PFSK-1 (cell line): ENCODE data around the gene CCL18.

ENCODE experiments used
- FOXP2 ChIP-seq: optimal IDR thresholded peaks from 2 replicates; pipeline ENCODE3; 2011; ENCODE audit warnings: borderline replicate concordance, control low read depth, inconsistent platforms; ENCODE audit not compliant: insufficient read depth; ENCODE audit errors: extremely low read length, extremely low read depth
- POLR2AphosphoS5 ChIP-seq: IDR thresholded peaks from 2 replicates; pipeline ENCODE4 v1.6.1; 2012; ENCODE audit warnings: low read depth, mild to moderate bottlenecking, control low read depth, low read length, moderate library complexity
- REST ChIP-seq, 2 experiments: IDR thresholded peaks; 2 replicates each; pipeline versions ENCODE4 v1.6.1 to v1.8.0; 2011 to 2012; ENCODE audit warnings: low read depth in 2 of 2, low read length in 2 of 2, control low read depth in 1 of 2, inconsistent platforms in 1 of 2, mild to moderate bottlenecking in 1 of 2, moderate library complexity in 1 of 2; ENCODE audit not compliant: insufficient read depth in 1 of 2
- SIN3A ChIP-seq: IDR thresholded peaks from 2 replicates; pipeline ENCODE4 v1.6.1; 2012; ENCODE audit warnings: mild to moderate bottlenecking, low read length, moderate library complexity, borderline replicate concordance; ENCODE audit not compliant: insufficient read depth
- TAF1 ChIP-seq: IDR thresholded peaks from 2 replicates; pipeline ENCODE4 v1.6.1; 2012; ENCODE audit warnings: low read length, control low read depth, borderline replicate concordance; ENCODE audit not compliant: insufficient read depth

CCL18 gene

DNA sequence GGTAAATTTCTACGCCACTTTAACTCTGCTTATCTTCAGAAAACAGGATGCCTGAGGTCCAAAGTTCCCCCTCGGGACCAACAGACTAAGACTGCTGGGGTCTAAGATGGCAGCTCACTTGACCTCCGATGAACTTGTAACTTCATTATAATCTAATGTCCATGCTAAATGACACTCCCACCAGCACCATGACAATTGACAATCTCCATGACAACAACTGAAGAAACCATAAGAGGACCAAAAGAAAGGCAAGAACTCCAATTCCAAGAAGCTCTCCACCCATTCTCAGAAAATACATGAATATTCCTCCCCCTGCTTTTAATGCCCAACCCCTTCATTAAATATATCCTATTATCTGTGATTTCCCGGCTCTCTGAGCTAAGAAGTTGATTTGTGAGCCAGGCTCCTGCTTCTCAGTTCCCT, 47.0 kb downstream of the CCL18 start:
- TF ChIP-seq SIN3A (no peak), TAF1 (no peak), FOXP2 (no peak), POLR2AphosphoS5 (no peak), REST (IDR thresholded peaks at IDR 0.05; ENCODE audit: insufficient read depth in 1 of 2, low read depth in 2 of 2, low read length in 2 of 2) (no peak)

DNA sequence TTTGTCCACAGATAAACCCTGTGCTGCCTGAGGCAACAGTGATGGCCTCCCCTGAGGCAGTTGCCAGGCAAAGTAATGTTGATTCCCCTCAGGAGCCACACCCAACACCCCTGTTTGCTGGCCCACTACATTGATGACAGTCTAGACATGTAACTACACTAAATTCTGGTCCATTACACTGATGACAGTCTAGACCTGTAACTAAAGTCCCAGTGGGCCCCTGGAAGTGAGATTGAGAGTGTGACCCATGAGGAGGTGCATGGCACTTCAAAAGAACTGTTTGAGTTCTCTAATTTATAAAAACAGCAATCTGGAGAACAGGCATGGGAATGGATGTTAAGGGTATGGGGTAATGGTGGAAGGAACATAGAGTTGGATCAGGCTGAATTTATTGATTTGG, 48.5 kb downstream of the CCL18 start:
- no peak for TF ChIP-seq FOXP2
- TF ChIP-seq SIN3A, result no peak
- TF ChIP-seq TAF1, result no peak
- no peak for TF ChIP-seq REST (IDR thresholded peaks at IDR 0.05; ENCODE audit: insufficient read depth in 1 of 2, low read depth in 2 of 2, low read length in 2 of 2)
- no peak for TF ChIP-seq POLR2AphosphoS5

GRCh38 chr17:36117505-36118382, 53.7 kb downstream of the CCL18 start:
- TF ChIP-seq POLR2AphosphoS5, result no peak
- no peak for TF ChIP-seq SIN3A
- no peak for TF ChIP-seq TAF1
- no peak for TF ChIP-seq FOXP2
- no peak for TF ChIP-seq REST (IDR thresholded peaks at IDR 0.05; ENCODE audit: insufficient read depth in 1 of 2, low read depth in 2 of 2, low read length in 2 of 2)

GRCh38 chr17:36118477-36119353, 54.6 kb downstream of the CCL18 start:
- TF ChIP-seq SIN3A (no peak), TAF1 (no peak), POLR2AphosphoS5 (no peak), REST (IDR thresholded peaks at IDR 0.05; ENCODE audit: insufficient read depth in 1 of 2, low read depth in 2 of 2, low read length in 2 of 2) (no peak), FOXP2 (no peak)
